LoVo (cell line): Measurements from ENCODE around the gene RELN.
"Not testable (repeated sequence)": the region's sequence is repeated elsewhere in the genome, so short reads cannot be mapped to it uniquely, and the experiment has no call there.

Source experiments
- DNase-seq: peaks from one replicate; pipeline ENCODE4 v3.0.0-alpha.2; 2016; ENCODE audit warnings: low spot score

RELN gene

GRCh38 chr7:103940382-103941268 lies 48.8 kb downstream of the RELN start:
- DNase-seq, result no peak

- DNase-seq, result no peak
Measured at GRCh38 chr7:103937680-103938079, 51.8 kb downstream of the RELN start.

- no peak for DNase-seq
Measured at GRCh38 chr7:103936558-103936957, 52.9 kb downstream of the RELN start.

GRCh38 chr7:103934508-103934907 lies 55.0 kb downstream of the RELN start:
- no peak for DNase-seq

- no peak for DNase-seq
Measured at GRCh38 chr7:103932389-103932788, 57.1 kb downstream of the RELN start.

- no peak for DNase-seq
Measured at GRCh38 chr7:103929901-103930311, 59.6 kb downstream of the RELN start.

- DNase-seq, result no peak
Measured at GRCh38 chr7:103928581-103928980, 60.9 kb downstream of the RELN start.

- DNase-seq, result no peak
Measured at GRCh38 chr7:103924184-103924583, 65.3 kb downstream of the RELN start.

GRCh38 chr7:103922407-103922806 lies 67.1 kb downstream of the RELN start:
- no peak for DNase-seq

- no peak for DNase-seq
Measured at GRCh38 chr7:103921692-103922091, 67.8 kb downstream of the RELN start.

GRCh38 chr7:103919272-103919868 lies 70.1 kb downstream of the RELN start:
- DNase-seq, result no peak

- no peak for DNase-seq
Measured at GRCh38 chr7:103918631-103919271, 70.7 kb downstream of the RELN start.

GRCh38 chr7:103915680-103916357 lies 73.6 kb downstream of the RELN start:
- no peak for DNase-seq

GRCh38 chr7:103914147-103914899 lies 75.1 kb downstream of the RELN start:
- peak; percentile 17 for DNase-seq

- DNase-seq, result no peak
Measured at GRCh38 chr7:103912891-103913605, 76.4 kb downstream of the RELN start.

- DNase-seq, result not testable (repeated sequence)
Measured at GRCh38 chr7:103911015-103911414, 78.4 kb downstream of the RELN start.

GRCh38 chr7:103905997-103906396 lies 83.5 kb downstream of the RELN start:
- no peak for DNase-seq

- no peak for DNase-seq
Measured at GRCh38 chr7:103902917-103903316, 86.5 kb downstream of the RELN start.

- DNase-seq, result not testable (repeated sequence)
Measured at GRCh38 chr7:103896826-103897225, 92.6 kb downstream of the RELN start.

GRCh38 chr7:103894656-103895596 lies 94.5 kb downstream of the RELN start:
- no peak for DNase-seq
